Spleen (tissue), 7 donors: Measurements from ENCODE around the gene LRP1B.

ENCODE experiments used
- POLR2AphosphoS5 ChIP-seq, 3 donors: sonication (generic); formaldehyde crosslinking; IDR thresholded peaks; one replicate each; pipeline ENCODE4 v1.5.1; 2017; ENCODE audit warnings: antibody characterized with exemption in 3 of 3
- TF ChIP-seq, protein P1 (sequence below), 11 experiments: fragments of 200-600 bp in 7 of 11; fragments of 450-650 bp in 4 of 11; sonication (generic) in 4 of 11; IDR thresholded peaks in 8 of 11; conservative IDR thresholded peaks in 3 of 11; 1 replicate in 7 of 11; 2 replicates in 4 of 11; pipeline versions ENCODE4 v1.4.0 to v1.8.0; 2016 to 2021; ENCODE audit warnings: antibody characterized with exemption in 11 of 11, inconsistent platforms in 4 of 11, mild to moderate bottlenecking in 1 of 11
- donor health status: DM: no; HTN: no; CAD: no; lungs with moderate emphysema.
- donor health status: DM: no; HTN: no; CAD: no.
- donor health status: DM: no; HTN: no; CAD: no.

DNA sequence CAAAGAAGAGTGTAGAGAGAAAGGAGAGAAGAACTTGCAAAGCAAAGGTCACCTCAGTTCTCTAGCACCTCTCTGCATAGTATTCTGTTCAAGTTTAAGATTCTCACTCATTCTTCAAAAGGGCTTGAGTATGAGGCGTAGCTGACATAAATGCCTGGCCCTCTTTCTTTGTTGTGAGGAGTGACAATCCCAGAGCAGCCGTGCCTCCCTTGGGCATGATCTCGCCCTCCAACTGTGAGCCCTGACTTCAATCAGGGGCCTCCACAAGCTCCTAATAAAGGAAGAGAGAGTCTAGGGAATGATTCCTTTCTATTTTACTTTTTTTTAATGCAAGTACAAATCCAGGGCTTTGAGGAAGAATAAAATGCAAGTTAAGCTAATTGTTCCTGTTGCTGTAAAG is 402.7 kb downstream of the LRP1B start:
- TF ChIP-seq, protein P1, sequence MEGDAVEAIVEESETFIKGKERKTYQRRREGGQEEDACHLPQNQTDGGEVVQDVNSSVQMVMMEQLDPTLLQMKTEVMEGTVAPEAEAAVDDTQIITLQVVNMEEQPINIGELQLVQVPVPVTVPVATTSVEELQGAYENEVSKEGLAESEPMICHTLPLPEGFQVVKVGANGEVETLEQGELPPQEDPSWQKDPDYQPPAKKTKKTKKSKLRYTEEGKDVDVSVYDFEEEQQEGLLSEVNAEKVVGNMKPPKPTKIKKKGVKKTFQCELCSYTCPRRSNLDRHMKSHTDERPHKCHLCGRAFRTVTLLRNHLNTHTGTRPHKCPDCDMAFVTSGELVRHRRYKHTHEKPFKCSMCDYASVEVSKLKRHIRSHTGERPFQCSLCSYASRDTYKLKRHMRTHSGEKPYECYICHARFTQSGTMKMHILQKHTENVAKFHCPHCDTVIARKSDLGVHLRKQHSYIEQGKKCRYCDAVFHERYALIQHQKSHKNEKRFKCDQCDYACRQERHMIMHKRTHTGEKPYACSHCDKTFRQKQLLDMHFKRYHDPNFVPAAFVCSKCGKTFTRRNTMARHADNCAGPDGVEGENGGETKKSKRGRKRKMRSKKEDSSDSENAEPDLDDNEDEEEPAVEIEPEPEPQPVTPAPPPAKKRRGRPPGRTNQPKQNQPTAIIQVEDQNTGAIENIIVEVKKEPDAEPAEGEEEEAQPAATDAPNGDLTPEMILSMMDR (IDR thresholded peaks at IDR 0.05 in 8 of 11, conservative IDR thresholded peaks at IDR 0.05 in 3 of 11) = no peak
- no peak for TF ChIP-seq POLR2AphosphoS5 (IDR thresholded peaks at IDR 0.05)
